ENCODE data around the gene BHLHA9.

DNA sequence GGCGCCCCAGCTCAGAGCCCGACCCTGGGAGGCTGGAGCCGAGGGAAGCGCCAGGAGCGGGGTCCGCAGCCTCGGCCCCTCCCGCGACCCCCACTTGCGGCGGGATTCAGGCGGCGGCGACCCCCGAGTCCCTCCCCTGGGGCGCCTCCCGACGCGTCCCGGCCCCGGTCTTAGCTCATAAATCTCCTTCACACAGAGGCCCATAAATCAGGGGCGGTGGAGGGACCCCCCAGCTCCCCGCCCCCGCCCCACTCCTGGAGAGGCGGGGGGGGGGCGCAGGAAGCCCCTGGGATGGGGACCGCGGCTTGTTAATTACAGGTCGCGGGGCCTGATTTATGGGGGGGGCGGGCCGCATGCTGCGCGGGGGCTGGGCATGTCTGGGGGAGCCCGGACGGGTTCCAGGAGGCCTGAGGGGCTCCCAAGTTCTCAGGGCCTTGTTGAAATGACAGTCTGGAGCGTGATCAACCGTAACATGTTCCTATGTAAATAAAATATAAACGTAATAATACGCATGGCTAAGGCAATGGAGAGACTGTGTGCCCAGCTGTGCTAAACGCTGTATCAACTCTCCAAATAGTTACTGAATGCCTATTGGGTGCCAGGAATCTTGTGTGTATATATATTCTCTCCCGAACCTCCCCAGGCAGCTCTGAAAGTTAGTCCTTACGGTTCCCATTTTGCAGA is 10.0 kb upstream of the BHLHA9 start:
- TF ChIP-seq, protein P1, sequence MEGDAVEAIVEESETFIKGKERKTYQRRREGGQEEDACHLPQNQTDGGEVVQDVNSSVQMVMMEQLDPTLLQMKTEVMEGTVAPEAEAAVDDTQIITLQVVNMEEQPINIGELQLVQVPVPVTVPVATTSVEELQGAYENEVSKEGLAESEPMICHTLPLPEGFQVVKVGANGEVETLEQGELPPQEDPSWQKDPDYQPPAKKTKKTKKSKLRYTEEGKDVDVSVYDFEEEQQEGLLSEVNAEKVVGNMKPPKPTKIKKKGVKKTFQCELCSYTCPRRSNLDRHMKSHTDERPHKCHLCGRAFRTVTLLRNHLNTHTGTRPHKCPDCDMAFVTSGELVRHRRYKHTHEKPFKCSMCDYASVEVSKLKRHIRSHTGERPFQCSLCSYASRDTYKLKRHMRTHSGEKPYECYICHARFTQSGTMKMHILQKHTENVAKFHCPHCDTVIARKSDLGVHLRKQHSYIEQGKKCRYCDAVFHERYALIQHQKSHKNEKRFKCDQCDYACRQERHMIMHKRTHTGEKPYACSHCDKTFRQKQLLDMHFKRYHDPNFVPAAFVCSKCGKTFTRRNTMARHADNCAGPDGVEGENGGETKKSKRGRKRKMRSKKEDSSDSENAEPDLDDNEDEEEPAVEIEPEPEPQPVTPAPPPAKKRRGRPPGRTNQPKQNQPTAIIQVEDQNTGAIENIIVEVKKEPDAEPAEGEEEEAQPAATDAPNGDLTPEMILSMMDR (conservative IDR thresholded peaks at IDR 0.05; ENCODE audit: low read length): no peak
- no peak for TF ChIP-seq EZH2phosphoT487 (IDR thresholded peaks at IDR 0.05; ENCODE audit: borderline replicate concordance)

All from Loucy (cell line).